Activated naive CD4-positive, alpha-beta T cell treated with anti-CD3 and anti-CD28 coated beads, Interleukin-2, amount 10 ng/mL, durations not matched to agents 7 days and 5 days (primary cell): ENCODE measurements around the gene FBXL7.

ENCODE experiments used
- CTCF ChIA-PET: fragments of 350-600 bp; sonication (Branson Sonifier 250); formaldehyde crosslinking; loops from one replicate; lab custom pipeline; 2021; ENCODE audit warnings: antibody characterized with exemption; lab: Charles Lee
- DNase-seq: peaks from one replicate; pipeline ENCODE4 v3.0.0-alpha.2; 2020
- H3K27ac Mint-ChIP-seq: one replicate; pipeline ENCODE4 v1.8.0; 2021; ENCODE audit warnings: mild to moderate bottlenecking, moderate library complexity, mixed read lengths
- H3K27me3 Mint-ChIP-seq: one replicate; pipeline ENCODE4 v1.8.0; 2021; ENCODE audit warnings: mild to moderate bottlenecking, mixed read lengths
- H3K36me3 Mint-ChIP-seq: one replicate; pipeline ENCODE4 v1.8.0; 2021; ENCODE audit warnings: mixed read lengths
- H3K4me1 Mint-ChIP-seq: one replicate; pipeline ENCODE4 v1.8.0; 2021; ENCODE audit warnings: mixed read lengths
- H3K4me3 Mint-ChIP-seq: one replicate; pipeline ENCODE4 v1.8.0; 2021; ENCODE audit warnings: mild to moderate bottlenecking, moderate library complexity, mixed read lengths
- H3K9me3 Mint-ChIP-seq: one replicate; pipeline ENCODE4 v1.8.0; 2021; ENCODE audit warnings: mixed read lengths

FBXL7 gene

GRCh38 chr5:15682122-15682521, 182.1 kb downstream of the FBXL7 start:
- Mint-ChIP-seq H3K9me3 (peaks cover 2% of the 10 kb centered on the region), H3K27ac (no peak overlapping the region), H3K36me3 (no peaks in the 10 kb centered on the region), H3K4me3 (no peak overlapping the region), H3K4me1 (no peaks in the 10 kb centered on the region), H3K27me3 (no peaks in the 10 kb centered on the region)
- DNase-seq: no peak
- CTCF ChIA-PET: no interaction called here

- Mint-ChIP-seq H3K27me3 (no peaks in the 10 kb centered on the region), H3K36me3 (no peaks in the 10 kb centered on the region), H3K4me1 (no peaks in the 10 kb centered on the region), H3K9me3 (peaks cover 2% of the 10 kb centered on the region), H3K27ac (no peak overlapping the region), H3K4me3 (no peak overlapping the region)
- CTCF ChIA-PET: no interaction called here
- no peak for DNase-seq
These were observed 182.6 kb downstream of the FBXL7 start for GRCh38 chr5:15682566-15682965.

GRCh38 chr5:15683332-15683731, 183.4 kb downstream of the FBXL7 start:
- peaks cover 2% of the 10 kb centered on the region for H3K9me3 Mint-ChIP-seq
- H3K27ac Mint-ChIP-seq: no peak overlapping the region
- no peak for DNase-seq

GRCh38 chr5:15687401-15687800, 187.4 kb downstream of the FBXL7 start:
- H3K27me3 Mint-ChIP-seq: no peaks in the 10 kb centered on the region
- no peak overlapping the region for H3K4me3 Mint-ChIP-seq
- no peak overlapping the region for H3K27ac Mint-ChIP-seq
- no peaks in the 10 kb centered on the region for H3K4me1 Mint-ChIP-seq
- DNase-seq: no peak
- H3K9me3 Mint-ChIP-seq: peaks cover 3% of the 10 kb centered on the region
- no peaks in the 10 kb centered on the region for H3K36me3 Mint-ChIP-seq
- CTCF ChIA-PET: no interaction called here

More at GRCh38 chr5:15683332-15683731, 183.4 kb downstream of the FBXL7 start:
- CTCF ChIA-PET: no interaction called here
- H3K36me3 Mint-ChIP-seq: no peaks in the 10 kb centered on the region
- H3K4me3 Mint-ChIP-seq: no peak overlapping the region
- no peaks in the 10 kb centered on the region for H3K27me3 Mint-ChIP-seq
- no peaks in the 10 kb centered on the region for H3K4me1 Mint-ChIP-seq

GRCh38 chr5:15689836-15690235, 189.9 kb downstream of the FBXL7 start:
- Mint-ChIP-seq H3K27me3 (no peaks in the 10 kb centered on the region), H3K36me3 (no peaks in the 10 kb centered on the region), H3K27ac (no peak overlapping the region), H3K4me3 (no peak overlapping the region), H3K4me1 (no peaks in the 10 kb centered on the region), H3K9me3 (peaks cover 3% of the 10 kb centered on the region)
- no peak for DNase-seq
- CTCF ChIA-PET: no interaction called here

- Mint-ChIP-seq H3K4me3 (no peak overlapping the region), H3K4me1 (no peaks in the 10 kb centered on the region), H3K9me3 (peaks cover 3% of the 10 kb centered on the region), H3K27me3 (no peaks in the 10 kb centered on the region), H3K36me3 (no peaks in the 10 kb centered on the region), H3K27ac (no peak overlapping the region)
- CTCF ChIA-PET: no interaction called here
- no peak for DNase-seq
These were observed 190.6 kb downstream of the FBXL7 start for GRCh38 chr5:15690611-15691010.

GRCh38 chr5:15691521-15691920, 191.5 kb downstream of the FBXL7 start:
- Mint-ChIP-seq H3K4me1 (no peaks in the 10 kb centered on the region), H3K9me3 (peaks cover 3% of the 10 kb centered on the region), H3K36me3 (no peaks in the 10 kb centered on the region), H3K4me3 (no peak overlapping the region), H3K27ac (no peak overlapping the region), H3K27me3 (no peaks in the 10 kb centered on the region)
- DNase-seq: no peak
- CTCF ChIA-PET: no interaction called here

- CTCF ChIA-PET: no interaction called here
- Mint-ChIP-seq H3K9me3 (peaks cover 6% of the 10 kb centered on the region), H3K4me1 (no peaks in the 10 kb centered on the region), H3K27me3 (no peaks in the 10 kb centered on the region), H3K27ac (no peak overlapping the region), H3K4me3 (no peak overlapping the region), H3K36me3 (no peaks in the 10 kb centered on the region)
- no peak for DNase-seq
These were observed 192.9 kb downstream of the FBXL7 start for GRCh38 chr5:15692706-15693381.

GRCh38 chr5:15693382-15693728, 193.4 kb downstream of the FBXL7 start:
- CTCF ChIA-PET: no interaction called here
- Mint-ChIP-seq H3K4me1 (no peaks in the 10 kb centered on the region), H3K4me3 (no peak overlapping the region), H3K27ac (no peak overlapping the region), H3K36me3 (no peaks in the 10 kb centered on the region), H3K9me3 (peaks cover 6% of the 10 kb centered on the region), H3K27me3 (no peaks in the 10 kb centered on the region)
- DNase-seq: no peak

GRCh38 chr5:15693933-15694332, 194.0 kb downstream of the FBXL7 start:
- CTCF ChIA-PET: no interaction called here
- no peaks in the 10 kb centered on the region for H3K27me3 Mint-ChIP-seq

GRCh38 chr5:15694696-15695214, 194.8 kb downstream of the FBXL7 start:
- Mint-ChIP-seq H3K9me3 (peaks cover 6% of the 10 kb centered on the region), H3K4me1 (no peaks in the 10 kb centered on the region), H3K36me3 (no peaks in the 10 kb centered on the region), H3K4me3 (no peak overlapping the region), H3K27ac (no peak overlapping the region), H3K27me3 (no peaks in the 10 kb centered on the region)
- CTCF ChIA-PET: no interaction called here
- DNase-seq: no peak

More at GRCh38 chr5:15693933-15694332, 194.0 kb downstream of the FBXL7 start:
- Mint-ChIP-seq H3K36me3 (no peaks in the 10 kb centered on the region), H3K27ac (no peak overlapping the region), H3K9me3 (peaks cover 6% of the 10 kb centered on the region), H3K4me3 (no peak overlapping the region), H3K4me1 (no peaks in the 10 kb centered on the region)
- no peak for DNase-seq

- no peaks in the 10 kb centered on the region for H3K4me1 Mint-ChIP-seq
- peaks cover 6% of the 10 kb centered on the region for H3K9me3 Mint-ChIP-seq
- H3K27ac Mint-ChIP-seq: no peak overlapping the region
- no peaks in the 10 kb centered on the region for H3K27me3 Mint-ChIP-seq
- CTCF ChIA-PET: no interaction called here
- no peak for DNase-seq
- no peak overlapping the region for H3K4me3 Mint-ChIP-seq
- H3K36me3 Mint-ChIP-seq: no peaks in the 10 kb centered on the region
These were observed 195.3 kb downstream of the FBXL7 start for GRCh38 chr5:15695215-15695731.

- H3K4me1 Mint-ChIP-seq: no peaks in the 10 kb centered on the region
- peaks cover 7% of the 10 kb centered on the region for H3K9me3 Mint-ChIP-seq
- no peak overlapping the region for H3K27ac Mint-ChIP-seq
- no peaks in the 10 kb centered on the region for H3K36me3 Mint-ChIP-seq
- CTCF ChIA-PET: no interaction called here
- no peak overlapping the region for H3K4me3 Mint-ChIP-seq
- H3K27me3 Mint-ChIP-seq: no peaks in the 10 kb centered on the region
- DNase-seq: no peak
These were observed 200.4 kb downstream of the FBXL7 start for GRCh38 chr5:15700373-15700772.

GRCh38 chr5:15702102-15702501, 202.1 kb downstream of the FBXL7 start:
- Mint-ChIP-seq H3K36me3 (no peaks in the 10 kb centered on the region), H3K4me1 (no peaks in the 10 kb centered on the region), H3K9me3 (peaks cover 7% of the 10 kb centered on the region), H3K27me3 (no peaks in the 10 kb centered on the region), H3K4me3 (no peak overlapping the region), H3K27ac (no peak overlapping the region)
- CTCF ChIA-PET: no interaction called here
- DNase-seq: no peak

- H3K4me1 Mint-ChIP-seq: no peaks in the 10 kb centered on the region
- DNase-seq: no peak
- CTCF ChIA-PET: no interaction called here
- peaks cover 7% of the 10 kb centered on the region for H3K9me3 Mint-ChIP-seq
- H3K4me3 Mint-ChIP-seq: no peak overlapping the region
- no peak overlapping the region for H3K27ac Mint-ChIP-seq
- H3K27me3 Mint-ChIP-seq: no peaks in the 10 kb centered on the region
- no peaks in the 10 kb centered on the region for H3K36me3 Mint-ChIP-seq
These were observed 203.9 kb downstream of the FBXL7 start for GRCh38 chr5:15703901-15704300.
